Adipocyte (in vitro differentiated cells): ENCODE data around the gene BMS1.
"Not testable (repeated sequence)": the region's sequence is repeated elsewhere in the genome, so short reads cannot be mapped to it uniquely, and the experiment has no call there.

ENCODE experiments used
- DNase-seq: peaks from one replicate; pipeline ENCODE4 v3.0.0-alpha.2; 2015; ENCODE audit warnings: low read depth
- H3K27me3 ChIP-seq: replicated peaks from 2 replicates; pipeline ENCODE4 v1.7.0; 2013; ENCODE audit warnings: mild to moderate bottlenecking, low read length, moderate library complexity; ENCODE audit not compliant: control insufficient read depth, insufficient read depth
- H3K36me3 ChIP-seq: 2 replicates; pipeline ENCODE4 v1.7.0; 2013; ENCODE audit warnings: low read length, mild to moderate bottlenecking, moderate library complexity; ENCODE audit not compliant: control insufficient read depth, insufficient read depth, severe bottlenecking
- H3K4me1 ChIP-seq: 2 replicates; pipeline ENCODE4 v1.7.0; 2013; ENCODE audit warnings: mild to moderate bottlenecking, low read length, moderate library complexity; ENCODE audit not compliant: control insufficient read depth, insufficient read depth
- H3K4me3 ChIP-seq: 2 replicates; pipeline ENCODE4 v1.7.0; 2013; ENCODE audit warnings: mild to moderate bottlenecking, low read length, moderate library complexity
- H3K9ac ChIP-seq: 2 replicates; pipeline ENCODE4 v1.7.0; 2013; ENCODE audit warnings: mild to moderate bottlenecking, low read length, moderate library complexity
- H3K9me3 ChIP-seq: 2 replicates; pipeline ENCODE4 v1.7.0; 2013; ENCODE audit warnings: mild to moderate bottlenecking, low read length, moderate library complexity; ENCODE audit not compliant: control insufficient read depth

BMS1 gene

DNA sequence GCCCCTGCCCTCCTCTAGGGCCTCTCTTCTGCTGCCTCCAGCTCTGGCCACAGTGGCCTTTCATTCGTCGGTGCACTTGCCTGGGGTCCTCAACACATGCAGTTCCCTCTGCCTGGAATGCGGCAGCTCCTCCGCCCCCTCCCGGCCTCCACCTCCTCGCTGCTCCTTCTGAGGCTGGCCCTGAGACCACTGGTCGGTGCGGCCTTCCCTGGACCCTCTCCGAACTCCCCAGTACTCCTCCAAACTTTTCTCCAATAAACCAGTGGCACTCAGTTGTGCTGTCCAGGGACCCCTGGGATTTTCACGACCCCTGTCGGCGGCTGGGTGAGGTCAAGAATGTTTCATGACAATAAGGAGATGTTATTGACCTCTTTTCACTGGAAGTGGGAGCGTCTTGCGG lies 53.5 kb downstream of the BMS1 start:
- no peaks in the 10 kb centered on the region for H3K9me3 ChIP-seq
- H3K9ac ChIP-seq: no peak overlapping the region
- peaks cover 15% of the 10 kb centered on the region for H3K36me3 ChIP-seq
- H3K27me3 ChIP-seq: no peaks in the 10 kb centered on the region
- H3K4me3 ChIP-seq: no peak overlapping the region
- peaks cover 4% of the 10 kb centered on the region for H3K4me1 ChIP-seq
- no peak for DNase-seq

DNA sequence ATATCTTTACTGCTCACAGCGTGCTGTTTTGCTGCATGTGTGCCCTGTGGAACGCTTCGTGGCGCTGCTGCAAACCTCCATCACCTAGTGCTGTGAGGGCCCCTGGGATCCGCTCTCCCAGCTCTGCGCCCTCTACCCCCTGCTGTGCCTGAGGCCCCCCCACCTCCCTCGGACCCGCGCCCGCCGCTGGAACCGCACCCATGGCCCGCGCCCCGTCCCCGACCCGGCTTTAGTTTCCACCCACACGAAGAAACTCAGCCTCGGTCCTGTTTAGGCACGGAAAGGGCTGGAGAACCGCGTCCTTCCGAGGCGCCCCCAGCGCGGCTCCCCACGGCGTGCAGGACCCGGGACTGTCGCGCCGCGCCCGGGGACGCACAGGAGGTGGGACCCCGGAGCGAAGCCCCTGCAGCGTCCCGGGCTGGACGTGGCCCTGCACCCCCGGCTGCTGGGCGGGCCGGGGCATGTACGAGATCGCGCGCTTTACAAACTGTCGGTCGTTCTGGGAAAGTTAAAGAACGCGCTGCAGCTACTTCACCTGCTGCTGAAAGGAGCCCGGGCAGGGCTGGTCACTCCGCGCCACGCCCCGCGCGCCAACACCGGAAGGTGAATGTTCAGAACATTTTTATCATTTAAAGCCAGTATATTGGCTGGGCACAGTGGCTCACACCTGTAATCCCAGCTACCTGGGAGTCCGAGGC lies 54.3 kb downstream of the BMS1 start:
- Histone ChIP-seq H3K27me3 (no peaks in the 10 kb centered on the region), H3K9me3 (no peaks in the 10 kb centered on the region), H3K36me3 (peaks cover 7% of the 10 kb centered on the region), H3K4me3 (peak overlapping the region; percentile 70), H3K9ac (no peak overlapping the region), H3K4me1 (peaks cover 4% of the 10 kb centered on the region)
- peak; percentile 34 for DNase-seq

DNA sequence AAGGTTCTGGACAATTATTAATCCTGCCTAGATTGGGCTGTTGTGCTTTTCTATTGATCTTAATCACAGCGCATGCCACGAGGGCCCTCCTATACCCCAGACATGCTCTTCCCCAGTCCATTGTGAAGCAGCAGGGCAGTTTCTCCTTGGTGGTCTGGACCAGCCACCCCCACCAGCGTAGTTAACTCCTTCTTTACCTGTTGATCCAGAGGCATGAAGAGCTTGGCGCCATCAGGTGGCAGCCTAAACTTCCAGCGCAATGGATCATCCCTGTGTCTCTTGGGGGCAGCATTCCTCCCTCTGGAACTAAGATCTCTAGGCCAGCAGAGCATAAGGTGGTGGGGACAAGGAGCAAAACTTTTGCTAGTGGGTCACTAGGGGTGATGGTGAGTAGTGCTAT lies 62.2 kb downstream of the BMS1 start:
- DNase-seq, H3K9ac ChIP-seq, H3K4me3 ChIP-seq, H3K4me1 ChIP-seq, H3K27me3 ChIP-seq, H3K36me3 ChIP-seq: not testable (repeated sequence)
- H3K9me3 ChIP-seq: peaks cover 11% of the 10 kb centered on the region

DNA sequence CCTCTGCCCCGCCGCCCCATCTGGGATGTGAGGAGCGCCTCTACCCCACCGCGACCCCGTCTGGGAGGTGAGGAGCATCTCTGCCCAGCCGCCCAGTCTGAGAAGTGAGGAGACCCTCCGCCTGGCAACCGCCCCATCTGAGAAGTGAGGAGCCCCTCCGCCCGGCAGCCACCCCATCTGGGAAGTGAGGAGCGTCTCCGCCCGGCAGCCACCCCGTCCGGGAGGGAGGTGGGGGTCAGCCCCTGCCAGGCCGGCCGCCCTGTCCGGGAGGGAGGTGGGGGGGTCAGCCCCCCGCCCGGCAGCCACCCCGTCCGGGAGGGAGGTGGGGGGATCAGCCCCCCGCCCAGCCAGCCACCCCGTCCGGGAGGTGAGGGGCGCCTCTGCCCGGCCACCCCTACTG lies 64.7 kb downstream of the BMS1 start:
- not testable (repeated sequence) for H3K36me3 ChIP-seq, DNase-seq, H3K4me1 ChIP-seq

DNA sequence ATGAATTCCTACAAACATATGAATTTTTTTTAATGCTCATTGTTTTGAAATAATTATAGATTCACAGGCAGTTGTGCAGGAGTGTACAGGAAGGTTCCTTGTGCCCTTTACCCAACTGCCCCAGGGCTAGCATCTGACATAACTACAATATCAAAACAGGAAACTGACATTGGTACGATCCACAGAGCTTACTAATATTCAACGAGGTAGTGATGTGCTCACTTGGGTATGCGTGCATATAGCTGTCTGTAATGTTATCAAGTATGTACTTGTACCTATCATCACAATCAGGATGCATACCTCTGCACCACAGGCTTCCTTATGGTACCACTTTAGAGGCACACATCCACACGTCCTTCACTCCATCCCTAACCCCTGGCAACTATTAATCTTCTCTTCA lies 68.3 kb downstream of the BMS1 start:
- H3K36me3 ChIP-seq: no peaks in the 10 kb centered on the region
- H3K4me1 ChIP-seq: no peaks in the 10 kb centered on the region
- peak; percentile 7 for DNase-seq
- H3K9ac ChIP-seq: no peak overlapping the region
- H3K4me3 ChIP-seq: no peak overlapping the region
- H3K9me3 ChIP-seq: peaks cover 16% of the 10 kb centered on the region
- H3K27me3 ChIP-seq: peaks cover 15% of the 10 kb centered on the region

More for the DNA sequence above, 64.7 kb downstream of the BMS1 start:
- H3K4me3 ChIP-seq, H3K9ac ChIP-seq: not testable (repeated sequence)
- H3K27me3 ChIP-seq: peaks cover 12% of the 10 kb centered on the region
- H3K9me3 ChIP-seq: peaks cover 12% of the 10 kb centered on the region

DNA sequence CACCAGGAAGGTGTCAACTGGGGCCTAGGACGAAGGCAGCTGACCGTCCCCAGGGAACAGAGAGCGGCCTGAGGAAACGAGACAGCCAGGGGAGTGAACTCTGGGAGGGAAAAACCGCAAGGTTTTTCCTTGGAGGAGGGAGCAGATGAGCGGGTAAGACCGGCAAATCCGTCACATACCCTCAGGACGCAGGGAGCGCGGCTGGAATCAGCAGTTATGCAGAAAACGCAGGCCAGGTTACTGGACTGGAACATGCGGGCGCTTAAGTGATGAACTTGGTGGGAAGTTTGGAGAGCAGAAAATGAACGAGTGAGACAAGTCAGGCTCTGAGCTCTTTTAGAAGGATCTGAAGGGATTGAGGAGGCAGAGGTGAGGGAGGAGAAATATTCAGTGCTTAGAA lies 76.7 kb downstream of the BMS1 start:
- DNase-seq: no peak
- H3K4me3 ChIP-seq: no peak overlapping the region
- H3K27me3 ChIP-seq: peaks cover 25% of the 10 kb centered on the region
- no peaks in the 10 kb centered on the region for H3K9me3 ChIP-seq
- no peaks in the 10 kb centered on the region for H3K36me3 ChIP-seq
- H3K4me1 ChIP-seq: no peaks in the 10 kb centered on the region
- H3K9ac ChIP-seq: no peak overlapping the region

DNA sequence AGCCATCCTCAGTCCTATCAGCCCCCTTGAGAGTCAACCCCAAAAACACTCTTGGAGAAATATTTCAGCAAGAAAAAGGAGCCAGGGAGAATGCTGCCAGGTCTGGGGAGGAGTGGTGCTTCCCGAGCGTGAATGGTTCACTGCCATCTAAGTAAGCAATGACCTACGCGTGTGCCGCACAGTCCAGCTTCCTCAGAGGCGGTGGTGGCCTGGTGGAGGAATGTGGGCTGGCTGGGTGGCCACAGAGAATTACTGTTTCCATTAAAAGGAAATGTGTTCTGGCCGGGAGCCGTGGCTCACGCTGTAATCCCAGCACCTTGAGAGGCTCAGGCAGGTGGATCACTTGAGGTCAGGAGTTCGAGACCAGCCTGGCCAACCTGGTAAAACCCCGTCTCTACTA lies 77.4 kb downstream of the BMS1 start:
- not testable (repeated sequence) for H3K4me1 ChIP-seq, H3K9me3 ChIP-seq, H3K4me3 ChIP-seq, H3K36me3 ChIP-seq, DNase-seq, H3K9ac ChIP-seq
- H3K27me3 ChIP-seq: peaks cover 29% of the 10 kb centered on the region

DNA sequence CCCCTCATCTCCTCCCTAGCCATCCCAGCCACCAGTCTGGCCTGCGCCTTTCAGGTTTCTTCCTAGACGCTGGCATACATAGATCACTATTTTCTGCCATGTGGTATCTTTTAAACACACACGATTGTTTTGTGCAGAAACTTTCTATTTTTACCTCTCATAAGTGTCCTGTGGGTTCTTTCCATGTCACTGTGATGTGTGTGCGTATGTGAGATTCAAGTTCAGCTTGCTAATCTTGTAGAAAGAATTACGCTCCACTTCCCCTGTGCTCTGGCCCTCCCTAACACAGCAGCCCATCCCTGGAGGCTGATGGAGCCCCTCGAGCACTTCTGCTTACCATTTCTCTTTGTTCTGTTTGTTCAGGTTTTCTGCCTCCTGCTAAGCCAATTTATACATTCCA lies 80.2 kb downstream of the BMS1 start:
- H3K4me3 ChIP-seq, H3K9ac ChIP-seq, DNase-seq, H3K36me3 ChIP-seq, H3K9me3 ChIP-seq, H3K4me1 ChIP-seq: not testable (repeated sequence)
- H3K27me3 ChIP-seq: peaks cover 32% of the 10 kb centered on the region

DNA sequence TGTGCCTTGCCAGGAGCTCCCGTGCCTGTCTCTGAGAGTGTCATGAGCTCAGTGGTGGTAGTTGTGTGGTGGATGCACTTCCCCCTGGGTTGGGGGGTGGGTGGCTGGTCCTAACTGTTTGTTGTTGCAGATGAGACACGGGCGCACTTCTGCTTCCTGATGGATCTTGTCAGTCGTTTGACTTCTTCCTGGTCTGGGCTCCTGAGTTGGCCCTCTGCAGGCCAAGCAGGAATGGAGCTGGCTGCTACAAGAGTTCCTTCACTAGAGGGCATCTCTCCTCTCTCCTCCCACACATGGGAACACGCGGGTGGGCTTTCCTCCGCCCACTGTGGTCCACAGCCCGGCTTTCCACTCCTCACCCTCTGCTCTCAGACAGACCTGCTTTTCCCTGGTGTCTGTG lies 82.0 kb downstream of the BMS1 start:
- no peaks in the 10 kb centered on the region for H3K9me3 ChIP-seq
- H3K4me3 ChIP-seq: no peak overlapping the region
- peaks cover 27% of the 10 kb centered on the region for H3K27me3 ChIP-seq
- H3K4me1 ChIP-seq: peaks cover 3% of the 10 kb centered on the region
- DNase-seq: peak; percentile 15
- no peaks in the 10 kb centered on the region for H3K36me3 ChIP-seq
- no peak overlapping the region for H3K9ac ChIP-seq

DNA sequence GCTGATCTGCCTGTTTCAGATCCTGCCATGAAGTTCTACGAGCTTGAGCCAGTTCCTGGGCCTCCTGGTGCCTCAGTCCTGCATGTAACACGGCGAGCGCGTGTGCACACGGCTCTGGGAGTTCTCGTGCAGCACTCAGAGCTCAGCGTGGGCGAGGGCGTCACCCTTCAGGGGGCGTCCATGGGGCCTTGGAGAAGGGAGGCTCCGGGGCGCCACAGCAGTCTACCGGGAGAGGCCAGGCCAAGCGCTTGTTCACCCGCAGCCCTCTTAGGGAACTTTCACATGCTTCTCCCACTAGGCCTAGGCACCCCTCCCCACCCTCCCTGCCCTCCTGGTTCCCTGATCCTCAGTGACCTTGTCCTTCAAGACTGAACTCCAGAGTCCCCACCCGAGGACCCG lies 83.1 kb downstream of the BMS1 start:
- H3K27me3 ChIP-seq: peaks cover 24% of the 10 kb centered on the region
- peaks cover 4% of the 10 kb centered on the region for H3K4me1 ChIP-seq
- H3K4me3 ChIP-seq: no peak overlapping the region
- no peaks in the 10 kb centered on the region for H3K36me3 ChIP-seq
- H3K9ac ChIP-seq: no peak overlapping the region
- no peak for DNase-seq
- H3K9me3 ChIP-seq: no peaks in the 10 kb centered on the region

DNA sequence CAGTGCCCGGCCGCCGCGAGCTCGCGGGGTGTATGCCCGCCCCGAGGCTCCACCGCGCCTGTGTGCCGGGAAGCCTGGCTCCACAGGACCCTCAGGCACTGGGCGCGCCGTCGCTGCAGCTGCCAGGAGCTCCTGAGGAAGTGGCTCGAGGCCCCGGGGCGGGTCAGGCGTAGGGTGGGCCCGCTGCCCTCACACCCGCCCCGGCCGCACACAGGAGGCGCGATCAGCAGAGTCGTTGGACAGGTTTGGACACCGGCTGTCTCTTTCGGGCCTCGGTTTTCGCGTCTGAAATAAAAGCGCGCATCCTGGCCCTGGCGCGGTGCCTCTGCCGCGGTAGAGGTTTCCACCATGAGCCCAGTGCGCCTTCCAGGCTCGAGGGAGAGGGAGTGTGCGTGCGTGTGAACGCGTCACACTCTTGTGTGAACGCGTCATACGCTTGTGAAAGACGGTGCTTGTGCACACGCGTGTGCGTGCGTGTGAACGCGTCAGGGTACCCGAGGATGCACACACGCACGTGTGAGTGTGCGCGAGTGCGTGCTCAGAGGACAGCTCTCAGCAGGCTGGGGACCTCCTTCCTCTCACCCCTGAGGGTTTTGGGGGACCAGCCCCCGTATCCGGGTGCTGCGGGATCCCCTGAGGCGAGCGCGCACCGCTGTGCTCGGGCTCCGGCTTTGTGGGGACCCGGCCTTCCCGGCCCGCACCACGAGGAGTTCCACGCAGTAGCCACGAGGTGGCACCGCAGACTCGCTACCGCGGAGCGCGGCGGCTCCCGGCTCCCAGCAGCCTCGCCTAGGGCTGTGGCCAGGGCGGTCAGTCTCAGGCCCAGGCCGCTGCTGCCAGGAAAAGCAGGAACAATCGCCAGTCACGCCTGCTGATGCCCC lies 83.8 kb downstream of the BMS1 start:
- DNase-seq: peak; percentile 91
- no peaks in the 10 kb centered on the region for H3K36me3 ChIP-seq
- H3K27me3 ChIP-seq: peaks cover 18% of the 10 kb centered on the region
- no peaks in the 10 kb centered on the region for H3K9me3 ChIP-seq
- peak overlapping the region; percentile 29 for H3K9ac ChIP-seq
- peaks cover 10% of the 10 kb centered on the region for H3K4me1 ChIP-seq
- peak overlapping the region; percentile 44 for H3K4me3 ChIP-seq
